SK-N-MC (cell line): ENCODE results near the gene NNAT.

Experiments
- EZH2 ChIP-seq: fragments of 200-600 bp; sonication (generic); IDR thresholded peaks from one replicate; pipeline ENCODE4 v1.6.1; 2017; ENCODE audit warnings: antibody characterized with exemption
- POLR2AphosphoS5 ChIP-seq: IDR thresholded peaks from 2 replicates; pipeline ENCODE4 v1.6.1; 2012; ENCODE audit warnings: mild to moderate bottlenecking, low read depth, low read length, borderline replicate concordance

- TF ChIP-seq POLR2AphosphoS5 (no peak), EZH2 (no peak)
Observed at GRCh38 chr20:37566590-37567330, 45.7 kb downstream of the NNAT start.
